ENCODE data around the gene CYP3A4.

- no peak for TF ChIP-seq CTCF (IDR thresholded peaks at IDR 0.05; ENCODE audit: low read depth, low read length)
- no peak for TF ChIP-seq POLR2A (IDR thresholded peaks at IDR 0.05; ENCODE audit: extremely low read depth, insufficient read length)
- no peak for TF ChIP-seq MYC (IDR thresholded peaks at IDR 0.05; ENCODE audit: low read depth, low read length)
Measured at GRCh38 chr7:99730992-99731391, 53.0 kb downstream of the CYP3A4 start.

All from NB4 (cell line).